HepG2 (cell line): ENCODE data around the gene SCML1. TPM values are rescaled to one million over a fixed set of nuclear protein-coding genes. Genes with fewer than 3 reads are reported as not detected.

Experiments
- ATAC-seq: fragments of 200-7000 bp; cut with Tn5 transposase; 3 replicates; pipeline ENCODE4 v1.9.1; 2020; ENCODE audit warnings: mild to moderate bottlenecking, moderate library complexity
- BruUV-seq: library from RNA; stranded (reverse); fragments of 400-500 nt; replicated peaks from 2 replicates; lab custom pipeline; 2021; lab: Mats Ljungman, UMichigan
- CTCF ChIA-PET: fragments of 300-600 bp; formaldehyde crosslinking; extraction: SDS; loops from one replicate; lab custom pipeline; 2021; ENCODE audit warnings: low total read pairs, inconsistent platforms, low intra/inter-chr PET ratio; lab: Yijun Ruan, JAX
- POLR2A ChIA-PET: fragments of 350-600 bp; sonication (Branson Sonifier 250); formaldehyde crosslinking; loops from one replicate; lab custom pipeline; 2020; ENCODE audit warnings: antibody characterized with exemption, inconsistent platforms; lab: Yijun Ruan, JAX
- DNase-seq: peaks from one replicate; pipeline ENCODE4 v3.0.0-alpha.2; 2015; ENCODE audit warnings: low spot score
- FAIRE-seq: peaks from 3 replicates; lab custom pipeline; 2011; peaks lifted over from hg19 to GRCh38; lab: Jason Lieb, UNC
- H2AFZ ChIP-seq: one replicate; pipeline ENCODE4 v1.6.1; 2011; ENCODE audit warnings: low read length, inconsistent platforms
- H3K27ac ChIP-seq: fragments of 300-600 bp; 3 replicates; pipeline ENCODE4 v1.8.0; 2011; ENCODE audit warnings: mixed run types, mild to moderate bottlenecking, mixed read lengths, low read length, inconsistent platforms; ENCODE audit not compliant: insufficient read depth; ENCODE audit errors: extremely low read length
- H3K27me3 ChIP-seq, 2 experiments: fragments of 200-600 bp in 1 of 2; 2 replicates in 1 of 2; 3 replicates in 1 of 2; pipeline versions ENCODE4 v1.6.0 to v1.8.0; 2011; ENCODE audit warnings: low read length in 2 of 2, mild to moderate bottlenecking in 2 of 2, moderate library complexity in 2 of 2, inconsistent platforms in 1 of 2; ENCODE audit not compliant: insufficient read depth in 2 of 2, control insufficient read depth in 1 of 2
- H3K36me3 ChIP-seq, 2 experiments: fragments of 200-600 bp in 1 of 2; replicated peaks in 1 of 2; 2 replicates in 1 of 2; 3 replicates in 1 of 2; pipeline versions ENCODE4 v1.5.1 to v1.8.0; 2011; ENCODE audit warnings: low read length in 2 of 2, inconsistent platforms in 1 of 2; ENCODE audit not compliant: insufficient read depth in 2 of 2, control insufficient read depth in 1 of 2
- H3K4me1 ChIP-seq: 2 replicates; pipeline ENCODE4 v1.5.1; 2012; ENCODE audit warnings: low read length, inconsistent platforms; ENCODE audit not compliant: insufficient read depth
- H3K4me2 ChIP-seq: 2 replicates; pipeline ENCODE4 v1.6.0; 2011; ENCODE audit warnings: low read depth, low read length, inconsistent platforms
- H3K4me3 ChIP-seq, 3 experiments: fragments of 200-600 bp in 1 of 3; sonication (generic), shearing (Covaris generic) in 1 of 3; replicated peaks in 1 of 3; 2 replicates each; pipeline ENCODE4 v1.5.1; 2011 to 2016; ENCODE audit warnings: low read length in 3 of 3, inconsistent platforms in 2 of 3, low read depth in 2 of 3, mild to moderate bottlenecking in 2 of 3, control low read depth in 1 of 3, mixed read lengths in 1 of 3; ENCODE audit not compliant: insufficient read depth in 1 of 3
- H3K79me2 ChIP-seq: one replicate; pipeline ENCODE4 v1.6.1; 2011; ENCODE audit warnings: low read length, inconsistent platforms; ENCODE audit not compliant: insufficient read depth
- H3K9ac ChIP-seq: 2 replicates; pipeline ENCODE4 v1.6.0; 2011; ENCODE audit warnings: mild to moderate bottlenecking, low read depth, low read length, inconsistent platforms; ENCODE audit not compliant: insufficient read depth
- H3K9me3 ChIP-seq: 2 replicates; pipeline ENCODE4 v1.5.1; 2012; ENCODE audit warnings: mild to moderate bottlenecking, low read length
- H4K20me1 ChIP-seq: 2 replicates; pipeline ENCODE4 v1.6.0; 2011; ENCODE audit warnings: inconsistent platforms, mild to moderate bottlenecking, low read length, moderate library complexity; ENCODE audit not compliant: insufficient read depth
- FOXK2 ChIP-seq: fragments of 450-650 bp; IDR thresholded peaks from 2 replicates; pipeline ENCODE4 v1.6.1; 2016
- FOXP1 ChIP-seq, 2 experiments: fragments of 450-650 bp in 1 of 2; IDR thresholded peaks; 2 replicates each; pipeline ENCODE4 v1.6.1; 2017 to 2018; ENCODE audit warnings: antibody characterized with exemption in 1 of 2
- IRF2 ChIP-seq: IDR thresholded peaks from 2 replicates; pipeline ENCODE4 v1.6.1; 2018; ENCODE audit warnings: missing genetic modification reagents, missing compliant biosample characterization
- KDM5A ChIP-seq: fragments of 200-600 bp; sonication (generic); IDR thresholded peaks from 2 replicates; pipeline ENCODE4 v1.7.0; 2018; ENCODE audit warnings: antibody characterized with exemption, mild to moderate bottlenecking, low read length, borderline replicate concordance
- MZF1 ChIP-seq: sonication (generic); formaldehyde crosslinking; IDR thresholded peaks from 2 replicates; pipeline ENCODE4 v1.8.1; 2023; ENCODE audit warnings: mild to moderate bottlenecking, missing genetic modification reagents, borderline replicate concordance
- NFE2 ChIP-seq: sonication (generic); formaldehyde crosslinking; IDR thresholded peaks from 2 replicates; pipeline ENCODE4 v1.4.0; 2020; ENCODE audit warnings: missing genetic modification reagents
- NFIC ChIP-seq: IDR thresholded peaks from 2 replicates; pipeline ENCODE4 v1.6.1; 2012; ENCODE audit warnings: mild to moderate bottlenecking, low read length, inconsistent platforms
- REPIN1 ChIP-seq: sonication (generic); formaldehyde crosslinking; IDR thresholded peaks from 2 replicates; pipeline ENCODE4 v1.8.0; 2022; ENCODE audit warnings: missing genetic modification reagents, low read depth, mild to moderate bottlenecking, borderline replicate concordance
- SYNCRIP ChIP-seq: fragments of 200-400 bp; formaldehyde crosslinking; IDR thresholded peaks from 2 replicates; pipeline ENCODE4 v1.6.1; 2018; ENCODE audit warnings: mild to moderate bottlenecking, low read depth, low read length; ENCODE audit not compliant: insufficient read depth
- WIZ ChIP-seq: sonication (generic); formaldehyde crosslinking; IDR thresholded peaks from 2 replicates; pipeline ENCODE4 v1.5.1; 2020; ENCODE audit warnings: mild to moderate bottlenecking, missing genetic modification reagents
- ZNF749 ChIP-seq: sonication (generic); formaldehyde crosslinking; IDR thresholded peaks from 2 replicates; pipeline ENCODE4 v1.8.0; 2022; ENCODE audit warnings: mild to moderate bottlenecking, missing genetic modification reagents, moderate library complexity, borderline replicate concordance
- WGBS: methylation state at CpG from one replicate; pipeline ENCODE4 v1.1.6; 2017; ENCODE audit warnings: low lambda C conversion rate; 5-methylcytosine and 5-hydroxymethylcytosine counted together
- in situ Hi-C: cut with HindIII; loops from 2 replicates; pipeline ENCODE4 v1.10.0; 2017; ENCODE audit warnings: low pct_unique_long_range_greater_than_20kb; ENCODE audit not compliant: extremely low pct_ligation_motif_present
- intact Hi-C: fragments of 100-400 bp; cut with micrococcal nuclease; formaldehyde crosslinking; loops from one replicate; pipeline ENCODE4 v1.10.0; 2022; ENCODE audit not compliant: unreplicated experiment
- polyA plus RNA-seq, 8 experiments: library from polyadenylated mRNA; depleted of rRNA in 3 of 8; stranded (reverse) in 7 of 8; unstranded in 1 of 8; fragments of >200 nt; fragmentation: Illumina TruSeq in 4 of 8; extraction: Trizol in 4 of 8; gene quantifications; 2 replicates each; pipeline versions ENCODE4 v1.2.1 to v1.2.3, GENCODE V29; 2011 to 2016; ENCODE audit warnings: low read depth in 4 of 8, missing spikeins in 1 of 8, mixed read lengths in 1 of 8; ENCODE audit not compliant: insufficient read depth in 1 of 8
- total RNA-seq, 5 experiments: library from RNA; depleted of rRNA; stranded (reverse); fragments of >200 nt; fragmentation: Illumina TruSeq; extraction: Trizol; gene quantifications; 2 replicates each; pipeline ENCODE4 v1.2.3, GENCODE V29; 2016; ENCODE audit warnings: low read depth in 1 of 5
- TF ChIP-seq, protein P1 (sequence below): sonication (generic); formaldehyde crosslinking; IDR thresholded peaks from 2 replicates; pipeline ENCODE4 v1.5.0; 2020; ENCODE audit warnings: missing genetic modification reagents
- TF ChIP-seq, protein P2 (sequence below): sonication (generic); formaldehyde crosslinking; IDR thresholded peaks from 2 replicates; pipeline ENCODE4 v1.4.0; 2020; ENCODE audit warnings: missing genetic modification reagents
- TF ChIP-seq, protein P3 (sequence below): sonication (generic); formaldehyde crosslinking; IDR thresholded peaks from 2 replicates; pipeline ENCODE4 v1.8.1; 2022; ENCODE audit warnings: mild to moderate bottlenecking, missing genetic modification reagents
- TF ChIP-seq, protein P4 (sequence below): sonication (generic); formaldehyde crosslinking; IDR thresholded peaks from 2 replicates; pipeline ENCODE4 v1.4.0; 2020; ENCODE audit warnings: mild to moderate bottlenecking, missing genetic modification reagents, borderline replicate concordance

SCML1 gene
- total and polyA plus RNA-seq, 2 of the 13 experiments (the other 11 are each of a cell fraction or from before 2014, with no cell fraction given), result 24.2 to 129 TPM

DNA sequence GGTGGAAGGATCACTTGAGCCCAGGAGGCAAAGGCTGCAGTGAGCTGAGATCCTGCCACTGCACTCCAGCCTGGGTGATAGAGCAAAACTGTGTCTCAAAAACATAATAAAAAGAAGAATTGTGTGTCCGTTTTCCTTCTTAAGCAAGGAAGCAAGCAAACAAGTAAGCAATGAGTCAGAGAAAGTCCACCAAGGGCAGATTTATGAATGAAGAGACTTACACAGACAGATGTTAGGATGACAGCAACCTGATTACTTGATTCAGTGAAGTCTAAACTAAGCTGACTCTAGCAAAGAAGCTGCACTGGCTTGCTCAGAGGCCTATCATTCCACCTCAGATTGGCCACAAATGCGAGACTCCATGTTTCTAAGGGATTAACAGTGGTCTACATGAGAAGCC lies 34.1 kb upstream of the SCML1 start:
- Histone ChIP-seq H3K27me3 (no peaks in the 10 kb centered on the region), H3K36me3 (no peaks in the 10 kb centered on the region), H3K4me2 (no peak overlapping the region), H3K27ac (no peak overlapping the region), H3K9me3 (no peaks in the 10 kb centered on the region), H3K4me1 (peaks cover 24% of the 10 kb centered on the region), H4K20me1 (no peaks in the 10 kb centered on the region), H3K9ac (no peak overlapping the region), H3K79me2 (no peaks in the 10 kb centered on the region), H2AFZ (no peak overlapping the region), H3K4me3 (no peak overlapping the region)
- no peak for DNase-seq
- intact Hi-C loops (no loop called here), in situ Hi-C loops (no loop called here)
- FAIRE-seq, result no peak
- BruUV-seq, result no TSS peak
- WGBS, result 58% methylated on average over 2 of the region's 2 CpGs
- no peak for ATAC-seq
- POLR2A ChIA-PET, result no interaction called here
- TF ChIP-seq NFE2 (CRISPR knock-in tag) (no peak), KDM5A (no peak), ZNF749 (CRISPR knock-in tag) (no peak)
- TF ChIP-seq, protein P1, sequence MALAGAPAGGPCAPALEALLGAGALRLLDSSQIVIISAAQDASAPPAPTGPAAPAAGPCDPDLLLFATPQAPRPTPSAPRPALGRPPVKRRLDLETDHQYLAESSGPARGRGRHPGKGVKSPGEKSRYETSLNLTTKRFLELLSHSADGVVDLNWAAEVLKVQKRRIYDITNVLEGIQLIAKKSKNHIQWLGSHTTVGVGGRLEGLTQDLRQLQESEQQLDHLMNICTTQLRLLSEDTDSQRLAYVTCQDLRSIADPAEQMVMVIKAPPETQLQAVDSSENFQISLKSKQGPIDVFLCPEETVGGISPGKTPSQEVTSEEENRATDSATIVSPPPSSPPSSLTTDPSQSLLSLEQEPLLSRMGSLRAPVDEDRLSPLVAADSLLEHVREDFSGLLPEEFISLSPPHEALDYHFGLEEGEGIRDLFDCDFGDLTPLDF (CRISPR knock-in tag), result no peak
- CTCF ChIA-PET, result no interaction called here

DNA sequence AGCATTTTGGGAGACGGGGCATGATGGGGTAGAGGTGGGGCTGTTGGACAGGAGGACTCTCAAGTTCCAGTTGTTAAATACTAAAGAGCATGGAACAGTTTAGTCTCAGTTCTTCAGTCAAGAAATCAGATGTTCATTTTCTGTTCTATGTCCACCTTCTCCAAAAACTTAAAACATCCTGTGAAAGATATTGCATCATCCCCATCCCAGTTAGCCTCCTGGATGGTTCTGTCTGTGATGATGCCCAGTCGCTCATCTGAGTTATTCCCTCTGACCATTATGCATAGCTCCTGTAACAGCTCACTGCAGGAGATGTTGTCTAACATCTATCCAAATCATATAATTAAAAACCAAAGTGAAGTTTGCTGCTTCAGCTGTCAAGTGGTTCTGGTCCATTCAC lies 32.1 kb upstream of the SCML1 start:
- no TSS peak for BruUV-seq
- no peak for FAIRE-seq
- no peaks in the 10 kb centered on the region for H3K9me3 ChIP-seq
- in situ Hi-C loops, result no loop called here
- H2AFZ ChIP-seq, result no peak overlapping the region
- no peak for ATAC-seq
- H4K20me1 ChIP-seq, result no peaks in the 10 kb centered on the region
- H3K79me2 ChIP-seq, result no peaks in the 10 kb centered on the region
- peaks cover 39% of the 10 kb centered on the region for H3K4me1 ChIP-seq
- H3K36me3 ChIP-seq, result no peaks in the 10 kb centered on the region
- intact Hi-C loops, result no loop called here
- H3K27me3 ChIP-seq, result no peaks in the 10 kb centered on the region
- no peak overlapping the region for H3K4me2 ChIP-seq
- no peak for DNase-seq
- POLR2A ChIA-PET, result no interaction called here
- 100% methylated on average over 2 of the region's 2 CpGs for WGBS
- H3K9ac ChIP-seq, result no peak overlapping the region
- H3K27ac ChIP-seq, result no peak overlapping the region
- CTCF ChIA-PET, result no interaction called here
- no peak overlapping the region for H3K4me3 ChIP-seq
- TF ChIP-seq WIZ (CRISPR knock-in tag) (no peak), SYNCRIP (no peak), MZF1 (CRISPR knock-in tag) (no peak), NFIC (no peak), REPIN1 (no peak), IRF2 (CRISPR knock-in tag) (no peak), FOXK2 (no peak), FOXP1 (IDR thresholded peaks at IDR 0.05) (no peak), FOXP1 (CRISPR knock-in tag; IDR thresholded peaks at IDR 0.05) (no peak)
- TF ChIP-seq, protein P2, sequence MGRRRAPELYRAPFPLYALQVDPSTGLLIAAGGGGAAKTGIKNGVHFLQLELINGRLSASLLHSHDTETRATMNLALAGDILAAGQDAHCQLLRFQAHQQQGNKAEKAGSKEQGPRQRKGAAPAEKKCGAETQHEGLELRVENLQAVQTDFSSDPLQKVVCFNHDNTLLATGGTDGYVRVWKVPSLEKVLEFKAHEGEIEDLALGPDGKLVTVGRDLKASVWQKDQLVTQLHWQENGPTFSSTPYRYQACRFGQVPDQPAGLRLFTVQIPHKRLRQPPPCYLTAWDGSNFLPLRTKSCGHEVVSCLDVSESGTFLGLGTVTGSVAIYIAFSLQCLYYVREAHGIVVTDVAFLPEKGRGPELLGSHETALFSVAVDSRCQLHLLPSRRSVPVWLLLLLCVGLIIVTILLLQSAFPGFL (CRISPR knock-in tag), result no peak
- TF ChIP-seq, protein P3, sequence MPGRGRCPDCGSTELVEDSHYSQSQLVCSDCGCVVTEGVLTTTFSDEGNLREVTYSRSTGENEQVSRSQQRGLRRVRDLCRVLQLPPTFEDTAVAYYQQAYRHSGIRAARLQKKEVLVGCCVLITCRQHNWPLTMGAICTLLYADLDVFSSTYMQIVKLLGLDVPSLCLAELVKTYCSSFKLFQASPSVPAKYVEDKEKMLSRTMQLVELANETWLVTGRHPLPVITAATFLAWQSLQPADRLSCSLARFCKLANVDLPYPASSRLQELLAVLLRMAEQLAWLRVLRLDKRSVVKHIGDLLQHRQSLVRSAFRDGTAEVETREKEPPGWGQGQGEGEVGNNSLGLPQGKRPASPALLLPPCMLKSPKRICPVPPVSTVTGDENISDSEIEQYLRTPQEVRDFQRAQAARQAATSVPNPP (CRISPR knock-in tag), result no peak
- TF ChIP-seq, protein P4, sequence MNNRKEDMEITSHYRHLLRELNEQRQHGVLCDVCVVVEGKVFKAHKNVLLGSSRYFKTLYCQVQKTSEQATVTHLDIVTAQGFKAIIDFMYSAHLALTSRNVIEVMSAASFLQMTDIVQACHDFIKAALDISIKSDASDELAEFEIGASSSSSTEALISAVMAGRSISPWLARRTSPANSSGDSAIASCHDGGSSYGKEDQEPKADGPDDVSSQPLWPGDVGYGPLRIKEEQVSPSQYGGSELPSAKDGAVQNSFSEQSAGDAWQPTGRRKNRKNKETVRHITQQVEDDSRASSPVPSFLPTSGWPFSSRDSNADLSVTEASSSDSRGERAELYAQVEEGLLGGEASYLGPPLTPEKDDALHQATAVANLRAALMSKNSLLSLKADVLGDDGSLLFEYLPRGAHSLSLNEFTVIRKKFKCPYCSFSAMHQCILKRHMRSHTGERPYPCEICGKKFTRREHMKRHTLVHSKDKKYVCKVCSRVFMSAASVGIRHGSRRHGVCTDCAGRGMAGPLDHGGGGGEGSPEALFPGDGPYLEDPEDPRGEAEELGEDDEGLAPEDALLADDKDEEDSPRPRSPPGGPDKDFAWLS, result no peak
